GM06990 (cell line): ENCODE measurements around the gene CD300C.

Source experiments
- DNase-seq: peaks from one replicate; pipeline ENCODE4 v3.0.0-alpha.2; 2011; ENCODE audit not compliant: insufficient read length; ENCODE audit errors: extremely low read depth
- H3K27me3 ChIP-seq: replicated peaks from 2 replicates; pipeline ENCODE4 v1.6.0; 2011; ENCODE audit warnings: low read length; ENCODE audit not compliant: control insufficient read depth, insufficient read depth
- H3K36me3 ChIP-seq: 2 replicates; pipeline ENCODE4 v1.5.1; 2011; ENCODE audit warnings: low read length; ENCODE audit not compliant: control insufficient read depth, insufficient read depth
- H3K4me3 ChIP-seq: replicated peaks from 2 replicates; pipeline ENCODE4 v1.5.1; 2011; ENCODE audit warnings: low read depth, mild to moderate bottlenecking, control low read depth, low read length
- CTCF ChIP-seq: IDR thresholded peaks from 2 replicates; pipeline ENCODE4 v1.5.1; 2011; ENCODE audit warnings: low read length, control low read depth, mild to moderate bottlenecking, inconsistent platforms; ENCODE audit not compliant: insufficient read depth, poor library complexity, severe bottlenecking

CD300C gene

GRCh38 chr17:74493331-74493833 is 52.5 kb downstream of the CD300C start:
- Histone ChIP-seq H3K36me3 (no peaks in the 10 kb centered on the region), H3K4me3 (no peak overlapping the region), H3K27me3 (no peaks in the 10 kb centered on the region)
- DNase-seq, result no peak
- TF ChIP-seq CTCF, result peak; percentile 90

GRCh38 chr17:74491626-74492025 is 54.3 kb downstream of the CD300C start:
- no peaks in the 10 kb centered on the region for H3K27me3 ChIP-seq
- DNase-seq, result no peak
- no peak for TF ChIP-seq CTCF

More at GRCh38 chr17:74491626-74492025, 54.3 kb downstream of the CD300C start:
- no peaks in the 10 kb centered on the region for H3K36me3 ChIP-seq
- H3K4me3 ChIP-seq, result no peak overlapping the region
